Tibial nerve (tissue), 4 donors: ENCODE results near the gene TSPAN2. TPM values are rescaled to one million over a fixed set of nuclear protein-coding genes. Genes with fewer than 3 reads are reported as not detected.

Experiments
- DNase-seq, 2 donors: peaks; one replicate each; pipeline ENCODE4 v3.0.0-alpha.2; 2019; ENCODE audit warnings: low spot score in 2 of 2
- H3K27ac ChIP-seq, 4 donors: fragments of 200-600 bp; sonication (generic) in 3 of 4; one replicate each; pipeline ENCODE4 v1.5.1; 2017 to 2019; ENCODE audit warnings: mild to moderate bottlenecking in 1 of 4
- H3K27me3 ChIP-seq, 2 donors: fragments of 200-600 bp; sonication (generic) in 1 of 2; one replicate each; pipeline versions ENCODE4 v1.5.1 to v1.6.0; 2017 to 2019
- H3K36me3 ChIP-seq, 3 donors: fragments of 200-600 bp; sonication (generic); one replicate each; pipeline ENCODE4 v1.5.1; 2018 to 2019
- H3K4me1 ChIP-seq, 4 donors: fragments of 200-600 bp; sonication (generic) in 3 of 4; one replicate each; pipeline ENCODE4 v1.5.1; 2017 to 2019
- H3K4me3 ChIP-seq, 4 donors: fragments of 200-600 bp; sonication (generic) in 3 of 4; one replicate each; pipeline ENCODE4 v1.5.1; 2017 to 2019; ENCODE audit warnings: mild to moderate bottlenecking in 1 of 4, moderate library complexity in 1 of 4
- H3K9me3 ChIP-seq, 4 donors: fragments of 200-600 bp; sonication (generic) in 3 of 4; one replicate each; pipeline ENCODE4 v1.5.1; 2017 to 2019
- CTCF ChIP-seq, 5 experiments: fragments of 200-600 bp in 3 of 5; fragments of 450-650 bp in 2 of 5; sonication (generic) in 3 of 5; IDR thresholded peaks; one replicate each; pipeline ENCODE4 v1.5.1; 2016 to 2019; ENCODE audit warnings: antibody characterized with exemption in 5 of 5, mild to moderate bottlenecking in 3 of 5, moderate library complexity in 2 of 5
- EP300 ChIP-seq, 2 donors: sonication (generic); formaldehyde crosslinking; IDR thresholded peaks; one replicate each; pipeline ENCODE4 v1.6.1; 2017; ENCODE audit warnings: antibody characterized with exemption in 2 of 2, mild to moderate bottlenecking in 1 of 2
- POLR2A ChIP-seq, 2 donors: fragments of 450-650 bp; IDR thresholded peaks; one replicate each; pipeline ENCODE4 v1.6.1; 2017; ENCODE audit warnings: antibody characterized with exemption in 2 of 2, mild to moderate bottlenecking in 2 of 2, moderate library complexity in 2 of 2
- WGBS, 2 donors: methylation state at CpG; one replicate each; pipeline ENCODE4 v1.1.5; 2018; 5-methylcytosine and 5-hydroxymethylcytosine counted together
- total RNA-seq, 4 donors: library from RNA; depleted of rRNA; stranded (reverse); fragments of >200 nt; gene quantifications; one replicate each; pipeline ENCODE4 v1.1.0, GENCODE V29; 2016

Gene TSPAN2
- total RNA-seq, 4 donors from 2014 or later = 0.84 to 7.1 (median 3.2) TPM

GRCh38 chr1:115077984-115078330 lies 11.3 kb downstream of the TSPAN2 start:
- 85 to 92% methylated on average over 1 of the region's 1 CpG for WGBS, 2 donors
- H3K4me3 ChIP-seq = no peak overlapping the region
- no peak for DNase-seq
- no peaks in the 10 kb centered on the region for H3K9me3 ChIP-seq
- no peaks in the 10 kb centered on the region for H3K36me3 ChIP-seq
- H3K27me3 ChIP-seq = no peaks in the 10 kb centered on the region
- H3K4me1 ChIP-seq = no peaks in the 10 kb centered on the region
- TF ChIP-seq CTCF (IDR thresholded peaks at IDR 0.05) = no peak
- no peak for TF ChIP-seq POLR2A (IDR thresholded peaks at IDR 0.05)
- TF ChIP-seq EP300 (IDR thresholded peaks at IDR 0.05) = no peak
- no peak overlapping the region for H3K27ac ChIP-seq

- Histone ChIP-seq H3K9me3 (no peaks in the 10 kb centered on the region), H3K4me1 (no peaks in the 10 kb centered on the region), H3K36me3 (no peaks in the 10 kb centered on the region), H3K4me3 (no peak overlapping the region), H3K27ac (no peak overlapping the region), H3K27me3 (no peaks in the 10 kb centered on the region)
- WGBS, 2 donors = 76 to 77% methylated on average over 5 of the region's 5 CpGs
- DNase-seq = no peak
- TF ChIP-seq POLR2A (IDR thresholded peaks at IDR 0.05) (no peak), EP300 (IDR thresholded peaks at IDR 0.05) (no peak), CTCF (IDR thresholded peaks at IDR 0.05) (no peak)
Observed at GRCh38 chr1:115077286-115077983, 11.9 kb downstream of the TSPAN2 start.

- no peaks in the 10 kb centered on the region for H3K27me3 ChIP-seq
- H3K4me3 ChIP-seq = no peak overlapping the region
- no peaks in the 10 kb centered on the region for H3K36me3 ChIP-seq
- no peaks in the 10 kb centered on the region for H3K9me3 ChIP-seq
- no peak for TF ChIP-seq CTCF (IDR thresholded peaks at IDR 0.05)
- no peak for TF ChIP-seq POLR2A (IDR thresholded peaks at IDR 0.05)
- no peak for TF ChIP-seq EP300 (IDR thresholded peaks at IDR 0.05)
- no peak overlapping the region for H3K27ac ChIP-seq
- no peaks in the 10 kb centered on the region for H3K4me1 ChIP-seq
- 78 to 82% methylated on average over 4 of the region's 4 CpGs for WGBS, 2 donors
- DNase-seq = no peak
Observed at GRCh38 chr1:115076384-115076915, 12.9 kb downstream of the TSPAN2 start.

- Histone ChIP-seq H3K4me1 (no peaks in the 10 kb centered on the region), H3K27ac (no peak overlapping the region), H3K36me3 (no peaks in the 10 kb centered on the region), H3K27me3 (no peaks in the 10 kb centered on the region), H3K9me3 (no peaks in the 10 kb centered on the region), H3K4me3 (no peak overlapping the region)
- DNase-seq = no peak
- TF ChIP-seq POLR2A (IDR thresholded peaks at IDR 0.05) (no peak), CTCF (IDR thresholded peaks at IDR 0.05) (no peak), EP300 (IDR thresholded peaks at IDR 0.05) (no peak)
- WGBS, 2 donors = 63 to 65% methylated on average over 11 of the region's 11 CpGs
Observed at GRCh38 chr1:115074839-115075534, 14.3 kb downstream of the TSPAN2 start.
